ENCODE data around the gene IQSEC1.

IQSEC1 gene

DNA sequence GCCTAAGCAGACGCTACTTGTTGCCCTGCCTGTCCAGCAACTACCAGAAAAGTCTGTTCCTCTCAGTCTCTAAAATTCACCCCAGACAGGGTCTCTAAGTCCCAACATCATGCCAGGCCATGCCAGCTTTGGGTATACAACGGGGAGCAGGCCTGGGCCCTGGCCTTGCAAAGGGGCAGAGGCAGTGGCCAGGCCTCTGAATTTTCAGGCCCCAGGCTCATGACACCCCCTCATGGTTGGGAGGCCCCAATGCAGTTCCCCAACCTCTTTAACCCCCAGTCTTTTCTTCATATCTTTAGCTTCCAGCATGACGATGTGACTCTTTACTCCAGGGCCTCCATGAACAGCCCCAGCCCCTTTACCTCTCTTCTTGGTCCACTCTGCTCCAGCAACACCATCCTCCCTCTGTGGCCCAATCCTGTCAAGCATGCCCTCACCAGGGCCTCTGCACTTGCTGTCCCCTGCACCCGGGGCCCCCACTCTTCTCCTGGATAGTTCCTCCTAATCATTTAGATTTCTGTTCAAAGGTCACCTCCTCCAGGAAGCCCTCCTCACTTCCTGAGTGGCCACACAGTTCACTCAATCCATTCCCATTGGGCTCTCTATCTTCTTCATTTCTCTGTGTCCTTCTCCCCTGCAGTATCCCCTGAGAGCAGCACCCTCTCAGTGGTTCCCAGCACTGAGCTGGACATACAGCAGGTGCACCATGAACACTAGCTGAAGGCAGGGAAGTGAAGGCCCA lies 4.8 kb downstream of the IQSEC1 start:
- no peak for DNase-seq (ENCODE audit: low read depth)

DNA sequence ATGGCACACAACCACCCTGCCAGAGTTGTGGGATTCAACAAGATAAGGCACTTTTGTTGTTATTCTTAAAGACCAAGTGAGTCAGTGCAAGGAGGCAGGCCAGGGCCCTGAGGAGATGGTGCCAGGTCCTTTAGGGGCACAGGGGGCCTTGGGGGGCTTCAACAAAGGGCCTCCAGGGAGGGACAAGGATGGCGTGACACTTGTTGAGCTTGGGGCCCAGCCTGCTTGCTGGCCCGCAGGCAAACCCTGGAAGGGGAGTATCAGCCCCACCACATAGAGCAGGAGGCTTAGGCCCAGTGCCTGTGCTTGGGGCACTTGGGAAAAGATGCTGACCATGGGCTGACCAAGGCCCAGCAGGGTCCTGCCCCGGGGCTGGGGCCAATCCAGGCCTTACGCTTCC lies 5.5 kb downstream of the IQSEC1 start:
- no peak for DNase-seq (ENCODE audit: low read depth)

DNA sequence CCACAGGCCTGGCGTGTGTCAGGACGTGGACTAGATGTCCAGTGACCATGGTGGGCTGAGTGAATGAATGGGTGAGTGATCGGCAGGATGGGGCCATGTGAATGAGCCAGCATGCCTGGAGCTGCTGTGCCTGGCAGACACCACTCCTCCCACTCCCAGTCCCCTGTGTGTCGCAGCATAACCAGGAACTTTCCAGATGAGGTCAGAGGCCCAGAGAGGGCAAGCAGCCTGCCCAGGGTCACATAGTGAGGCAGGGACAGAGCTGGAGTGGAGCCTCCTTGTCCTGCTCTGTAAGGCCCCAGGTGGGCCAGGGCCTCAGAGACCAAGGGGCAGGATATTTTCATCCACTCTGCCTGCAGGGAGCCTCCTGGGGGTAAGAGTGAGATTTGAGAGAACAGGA lies 6.4 kb downstream of the IQSEC1 start:
- DNase-seq (ENCODE audit: low read depth) = no peak

GRCh38 chr3:13066236-13066635 lies 7.0 kb downstream of the IQSEC1 start:
- no peak for DNase-seq (ENCODE audit: low read depth)

- no peak for DNase-seq (ENCODE audit: low read depth)
Measured at GRCh38 chr3:13065727-13066126, 7.5 kb downstream of the IQSEC1 start.

GRCh38 chr3:13064964-13065363 lies 8.3 kb downstream of the IQSEC1 start:
- DNase-seq (ENCODE audit: low read depth) = no peak

DNA sequence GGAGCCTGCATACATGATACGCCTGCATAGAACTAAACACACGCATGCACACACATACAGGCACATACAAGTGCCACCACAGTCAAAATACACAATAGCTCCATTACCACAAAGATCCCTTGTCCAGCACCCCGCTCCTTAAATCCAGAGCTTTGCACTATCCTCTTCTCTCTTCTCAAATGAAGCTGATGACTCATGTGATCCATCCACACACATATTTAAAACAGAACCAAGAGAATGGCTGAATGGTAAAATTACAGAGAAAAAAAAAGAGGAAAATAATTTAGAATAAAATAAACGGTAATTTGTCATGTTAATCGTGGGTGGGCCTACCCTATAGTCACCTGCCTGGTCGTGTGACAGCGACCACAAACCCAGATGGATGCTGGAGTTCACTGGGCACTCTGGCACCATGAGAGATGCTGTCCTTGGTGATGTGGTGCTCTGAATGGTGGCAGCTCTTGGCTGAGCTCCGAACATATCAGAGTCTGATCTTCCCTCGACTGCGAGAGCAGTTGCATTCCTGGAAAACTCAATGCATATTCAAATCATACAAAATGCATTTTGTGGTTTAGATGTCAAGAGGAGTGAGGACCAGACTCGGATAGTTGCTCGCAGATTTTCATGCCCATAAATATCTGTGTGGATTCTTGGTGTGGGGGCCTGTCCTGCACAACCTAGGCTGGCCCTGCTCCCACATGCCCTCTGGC lies 8.9 kb downstream of the IQSEC1 start:
- no peak for DNase-seq (ENCODE audit: low read depth)

DNA sequence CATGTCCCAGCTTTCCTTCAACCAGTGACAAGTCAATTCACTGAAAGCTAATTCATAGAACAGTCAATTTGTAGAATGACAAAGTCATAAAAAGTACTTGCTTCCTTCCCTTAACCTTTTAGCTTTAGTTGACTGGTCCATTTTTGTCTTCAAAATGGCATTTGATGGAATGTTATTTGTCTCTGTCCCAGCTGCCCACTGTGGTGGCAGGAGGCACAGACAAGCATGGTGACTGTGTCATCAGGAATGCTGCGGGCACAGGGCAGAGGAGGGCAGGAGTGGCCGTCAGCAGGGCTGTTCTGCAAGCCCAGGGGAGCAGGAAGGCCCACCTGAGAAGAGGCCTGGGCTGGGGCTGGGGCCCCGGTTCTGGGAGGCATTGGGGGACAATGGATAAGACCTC lies 10.0 kb downstream of the IQSEC1 start:
- no peak for DNase-seq (ENCODE audit: low read depth)

DNA sequence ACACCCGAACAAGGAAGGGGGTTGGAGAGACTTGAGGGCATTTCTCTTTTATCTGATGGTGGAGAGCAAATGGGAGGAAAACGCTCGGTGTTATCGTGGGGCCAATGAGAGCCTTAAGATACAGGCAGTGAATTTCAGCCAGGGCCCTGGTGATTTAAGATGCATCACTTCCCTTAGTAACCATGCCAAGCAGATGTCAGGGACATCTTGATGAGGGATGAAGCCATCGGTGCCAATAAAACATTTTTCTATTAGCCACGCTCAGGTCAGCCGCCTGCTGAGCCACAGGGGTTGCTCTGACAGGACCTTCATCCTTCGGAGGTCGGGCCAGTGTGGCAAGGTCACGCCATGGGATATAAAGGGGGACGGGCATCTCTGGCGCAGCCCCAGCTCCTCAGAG lies 10.6 kb downstream of the IQSEC1 start:
- DNase-seq (ENCODE audit: low read depth) = no peak

GRCh38 chr3:13060341-13060910 lies 12.8 kb downstream of the IQSEC1 start:
- no peak for DNase-seq (ENCODE audit: low read depth)

- DNase-seq (ENCODE audit: low read depth) = no peak
Measured at GRCh38 chr3:13058346-13059120, 14.7 kb downstream of the IQSEC1 start.

DNA sequence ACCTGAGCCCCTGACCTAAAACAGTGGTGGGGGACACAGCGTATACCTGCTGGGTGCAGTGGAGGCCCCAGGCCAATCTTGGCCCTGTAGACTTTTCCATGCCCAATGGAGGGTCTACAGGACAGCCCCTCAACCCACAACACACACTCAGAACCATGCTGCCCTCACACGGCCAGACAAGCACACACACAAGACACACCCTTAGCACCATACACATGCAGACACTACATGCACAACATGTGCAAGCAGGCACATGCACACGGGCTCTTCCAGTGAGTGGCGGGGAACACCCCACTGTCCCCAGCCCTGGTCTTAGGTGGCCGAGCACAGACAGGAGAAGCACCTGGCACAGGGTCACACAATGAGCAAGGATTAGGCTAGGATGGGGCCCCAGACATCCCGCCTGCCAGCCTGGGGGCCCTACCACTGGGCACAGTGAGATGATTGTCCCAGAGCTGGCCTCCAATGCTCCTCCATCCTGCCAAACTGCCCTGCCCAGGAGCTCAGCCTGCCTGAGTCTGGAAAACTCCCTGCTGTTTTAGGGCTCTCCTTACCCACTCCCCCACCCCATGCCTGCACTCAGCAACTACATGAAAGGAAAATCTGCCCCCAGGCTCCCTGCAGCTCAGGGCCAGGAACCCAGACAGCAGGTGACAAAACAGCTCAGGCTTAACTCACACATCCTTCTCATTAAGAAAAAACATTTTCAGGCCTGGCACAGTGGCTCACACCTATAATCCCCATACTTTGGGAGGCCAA lies 15.8 kb downstream of the IQSEC1 start:
- no peak for DNase-seq (ENCODE audit: low read depth)

GRCh38 chr3:13055634-13056033 lies 17.6 kb downstream of the IQSEC1 start:
- no peak for DNase-seq (ENCODE audit: low read depth)

GRCh38 chr3:13054341-13055285 lies 18.6 kb downstream of the IQSEC1 start:
- no peak for DNase-seq (ENCODE audit: low read depth)

DNA sequence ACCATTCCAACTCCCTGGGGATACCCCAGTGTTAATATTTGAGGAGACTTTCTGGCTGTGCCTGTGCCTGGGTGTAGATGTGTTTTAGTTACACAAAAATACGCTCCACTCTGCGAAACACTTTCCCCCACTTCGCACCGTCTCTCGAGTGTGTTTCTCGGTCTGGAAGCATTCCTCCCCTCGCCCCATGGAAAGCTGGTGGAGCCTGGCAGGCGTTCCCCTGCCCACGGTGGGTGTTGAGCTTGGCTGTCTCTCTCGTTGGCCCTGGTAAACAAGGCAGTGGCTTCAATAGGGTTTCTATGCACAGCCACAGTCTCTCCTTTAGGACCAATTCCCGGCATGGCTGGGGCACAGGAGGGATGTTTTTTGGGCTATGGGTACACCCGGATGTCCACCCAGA lies 19.3 kb downstream of the IQSEC1 start:
- no peak for DNase-seq (ENCODE audit: low read depth)

GRCh38 chr3:13053420-13053819 lies 19.8 kb downstream of the IQSEC1 start:
- no peak for DNase-seq (ENCODE audit: low read depth)

GRCh38 chr3:13052191-13052820 lies 20.9 kb downstream of the IQSEC1 start:
- no peak for DNase-seq (ENCODE audit: low read depth)

GRCh38 chr3:13051581-13051980 lies 21.6 kb downstream of the IQSEC1 start:
- no peak for DNase-seq (ENCODE audit: low read depth)

DNA sequence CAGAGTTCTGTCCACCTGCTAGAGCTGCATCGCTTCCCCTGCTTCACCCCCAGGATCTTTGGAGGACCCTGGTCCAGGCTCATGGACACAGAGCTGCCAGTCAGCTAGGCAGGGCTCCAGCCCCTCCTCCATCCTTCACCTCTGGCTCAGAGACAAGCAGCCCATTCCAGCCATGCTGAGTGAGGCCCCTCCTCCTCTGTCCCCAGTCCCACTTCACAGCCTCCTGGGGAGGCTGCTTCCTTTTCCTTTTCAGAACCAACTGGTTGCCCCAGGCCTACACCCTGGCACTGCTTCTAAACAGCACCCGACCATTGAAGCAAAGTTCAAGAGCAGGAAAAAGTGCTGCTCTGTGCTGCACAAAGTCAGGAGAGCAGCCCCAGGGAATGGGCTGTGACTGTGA lies 22.2 kb downstream of the IQSEC1 start:
- no peak for DNase-seq (ENCODE audit: low read depth)

GRCh38 chr3:13050446-13050845 lies 22.8 kb downstream of the IQSEC1 start:
- no peak for DNase-seq (ENCODE audit: low read depth)
